ENCODE measurements around the gene FBXL2. TPM values are rescaled to one million over a fixed set of nuclear protein-coding genes. Genes with fewer than 3 reads are reported as not detected.

The FBXL2 gene
- total RNA-seq, 1 experiment from 2014 or later = 7.2 TPM

GRCh38 chr3:33424606-33425452 lies 147.6 kb downstream of the FBXL2 start:
- Histone ChIP-seq H3K4me1 (ENCODE audit: insufficient read depth, low read length) (peaks cover 24% of the 10 kb centered on the region), H3F3A (ENCODE audit: low read length, unreplicated experiment) (no peaks in the 10 kb centered on the region), H3K4me2 (ENCODE audit: low read length) (no peak overlapping the region), H3K9ac (ENCODE audit: low read length) (no peak overlapping the region), H3K79me2 (ENCODE audit: low read length) (peaks cover 81% of the 10 kb centered on the region), H3K27ac (ENCODE audit: low read length) (no peak overlapping the region), H3K27me3 (ENCODE audit: low read length) (no peaks in the 10 kb centered on the region), H4K20me1 (ENCODE audit: low read length) (peaks cover 35% of the 10 kb centered on the region; the same call in 1 of the 2 replicates), H3K36me3 (ENCODE audit: low read depth, low read length) (peaks cover 23% of the 10 kb centered on the region; the same call in 1 of the 2 replicates), H3K9me3 (ENCODE audit: low read length) (no peaks in the 10 kb centered on the region), H3K4me3 (ENCODE audit: low read length) (no peak overlapping the region), H2AFZ (ENCODE audit: low read length) (no peak overlapping the region), H3K9me2 (replicated peaks; ENCODE audit: low read length) (no peaks in the 10 kb centered on the region)
- ATAC-seq (no peak), DNase-seq (no peak)
- intact Hi-C loops (cut with micrococcal nuclease) = no loop called here
- BruUV-seq (replicated peaks) = no TSS peak
- TF ChIP-seq EZH2 (IDR thresholded peaks at IDR 0.05; ENCODE audit: low read length, unreplicated experiment) (no peak), EZH2phosphoT487 (IDR thresholded peaks at IDR 0.05; ENCODE audit: borderline replicate concordance, low read length) (no peak), CTCF (conservative IDR thresholded peaks at IDR 0.05; ENCODE audit: low read depth, low read length) (no peak)
- POLR2A ChIA-PET (ENCODE audit: unreplicated experiment) = no interaction called here
- CTCF ChIA-PET = no interaction called here

GRCh38 chr3:33425453-33425852 lies 148.2 kb downstream of the FBXL2 start:
- Histone ChIP-seq H3K79me2 (ENCODE audit: low read length) (peaks cover 85% of the 10 kb centered on the region), H3K4me3 (ENCODE audit: low read length) (no peak overlapping the region), H3K4me1 (ENCODE audit: insufficient read depth, low read length) (peaks cover 24% of the 10 kb centered on the region), H3F3A (ENCODE audit: low read length, unreplicated experiment) (no peaks in the 10 kb centered on the region), H3K9ac (ENCODE audit: low read length) (no peak overlapping the region), H3K27ac (ENCODE audit: low read length) (no peak overlapping the region), H4K20me1 (ENCODE audit: low read length) (peaks cover 41% of the 10 kb centered on the region; the same call in 1 of the 2 replicates), H3K9me2 (replicated peaks; ENCODE audit: low read length) (no peaks in the 10 kb centered on the region), H3K9me3 (ENCODE audit: low read length) (no peaks in the 10 kb centered on the region), H3K4me2 (ENCODE audit: low read length) (no peak overlapping the region), H3K27me3 (ENCODE audit: low read length) (no peaks in the 10 kb centered on the region), H3K36me3 (ENCODE audit: low read depth, low read length) (peaks cover 19% of the 10 kb centered on the region; the same call in 1 of the 2 replicates), H2AFZ (ENCODE audit: low read length) (no peak overlapping the region)
- no peak for DNase-seq
- no TSS peak for BruUV-seq (replicated peaks)
- no peak for ATAC-seq
- CTCF ChIA-PET = no interaction called here
- POLR2A ChIA-PET (ENCODE audit: unreplicated experiment) = no interaction called here
- intact Hi-C loops (cut with micrococcal nuclease) = no loop called here
- TF ChIP-seq CTCF (conservative IDR thresholded peaks at IDR 0.05; ENCODE audit: low read depth, low read length) = no peak

GRCh38 chr3:33426068-33426467 lies 148.8 kb downstream of the FBXL2 start:
- Histone ChIP-seq H3K27me3 (ENCODE audit: low read length) (no peaks in the 10 kb centered on the region), H3K36me3 (ENCODE audit: low read depth, low read length) (peaks cover 17% of the 10 kb centered on the region; the same call in 1 of the 2 replicates), H3K4me1 (ENCODE audit: insufficient read depth, low read length) (peaks cover 24% of the 10 kb centered on the region), H3K4me3 (ENCODE audit: low read length) (no peak overlapping the region), H4K20me1 (ENCODE audit: low read length) (peaks cover 44% of the 10 kb centered on the region; the same call in 1 of the 2 replicates), H3K9me2 (replicated peaks; ENCODE audit: low read length) (no peaks in the 10 kb centered on the region), H2AFZ (ENCODE audit: low read length) (no peak overlapping the region), H3K79me2 (ENCODE audit: low read length) (peaks cover 86% of the 10 kb centered on the region), H3K9ac (ENCODE audit: low read length) (no peak overlapping the region), H3F3A (ENCODE audit: low read length, unreplicated experiment) (no peaks in the 10 kb centered on the region), H3K27ac (ENCODE audit: low read length) (0 out of 2 replicates have a peak overlapping the region, but pooled peaks have one; percentile 46), H3K4me2 (ENCODE audit: low read length) (no peak overlapping the region), H3K9me3 (ENCODE audit: low read length) (no peaks in the 10 kb centered on the region)
- intact Hi-C loops (cut with micrococcal nuclease) = no loop called here
- no peak for TF ChIP-seq EZH2 (IDR thresholded peaks at IDR 0.05; ENCODE audit: low read length, unreplicated experiment)
- no peak for TF ChIP-seq CTCF (conservative IDR thresholded peaks at IDR 0.05; ENCODE audit: low read depth, low read length)
- TF ChIP-seq EZH2phosphoT487 (IDR thresholded peaks at IDR 0.05; ENCODE audit: borderline replicate concordance, low read length) = no peak
- ChIA-PET POLR2A (ENCODE audit: unreplicated experiment) (no interaction called here), CTCF (no interaction called here)
- ATAC-seq = no peak
- no TSS peak for BruUV-seq (replicated peaks)
- no peak for DNase-seq
